GM10847 (cell line): Measurements from ENCODE around the gene PIK3CD.

ENCODE experiments used
- POLR2A ChIP-seq: IDR thresholded peaks from 2 replicates; pipeline ENCODE4 v1.6.1; 2011; ENCODE audit not compliant: insufficient read length; ENCODE audit errors: extremely low read depth

PIK3CD gene

GRCh38 chr1:9746651-9747050, 95.1 kb downstream of the PIK3CD start:
- no peak for TF ChIP-seq POLR2A

- no peak for TF ChIP-seq POLR2A
Measured at GRCh38 chr1:9749361-9749760, 97.8 kb downstream of the PIK3CD start.

GRCh38 chr1:9751971-9752370, 100.4 kb downstream of the PIK3CD start:
- no peak for TF ChIP-seq POLR2A

- no peak for TF ChIP-seq POLR2A
Measured at GRCh38 chr1:9753121-9753531, 101.6 kb downstream of the PIK3CD start.

GRCh38 chr1:9755441-9755995, 104.0 kb downstream of the PIK3CD start:
- TF ChIP-seq POLR2A = no peak

GRCh38 chr1:9758559-9759121, 107.1 kb downstream of the PIK3CD start:
- no peak for TF ChIP-seq POLR2A

- no peak for TF ChIP-seq POLR2A
Measured at GRCh38 chr1:9759939-9760338, 108.4 kb downstream of the PIK3CD start.

GRCh38 chr1:9760824-9761223, 109.3 kb downstream of the PIK3CD start:
- no peak for TF ChIP-seq POLR2A

GRCh38 chr1:9761855-9762254, 110.3 kb downstream of the PIK3CD start:
- TF ChIP-seq POLR2A = no peak

- TF ChIP-seq POLR2A = no peak
Measured at GRCh38 chr1:9763914-9764313, 112.4 kb downstream of the PIK3CD start.

GRCh38 chr1:9764550-9764949, 113.0 kb downstream of the PIK3CD start:
- no peak for TF ChIP-seq POLR2A

GRCh38 chr1:9766759-9767442, 115.4 kb downstream of the PIK3CD start:
- TF ChIP-seq POLR2A = no peak

- TF ChIP-seq POLR2A = no peak
Measured at GRCh38 chr1:9767964-9768668, 116.6 kb downstream of the PIK3CD start.

GRCh38 chr1:9768983-9769382, 117.5 kb downstream of the PIK3CD start:
- TF ChIP-seq POLR2A = no peak

- TF ChIP-seq POLR2A = no peak
Measured at GRCh38 chr1:9770298-9770697, 118.8 kb downstream of the PIK3CD start.
